ENCODE results near the gene GDPD5. TPM values are rescaled to one million over a fixed set of nuclear protein-coding genes. Genes with fewer than 3 reads are reported as not detected.
"Not testable (repeated sequence)": the region's sequence is repeated elsewhere in the genome, so short reads cannot be mapped to it uniquely, and the experiment has no call there.

Gene GDPD5
- total RNA-seq, 1 experiment from 2014 or later, result 12.2 TPM

GRCh38 chr11:75420224-75421034 lies 105.3 kb downstream of the GDPD5 start (continued):
- TF ChIP-seq, protein P1, sequence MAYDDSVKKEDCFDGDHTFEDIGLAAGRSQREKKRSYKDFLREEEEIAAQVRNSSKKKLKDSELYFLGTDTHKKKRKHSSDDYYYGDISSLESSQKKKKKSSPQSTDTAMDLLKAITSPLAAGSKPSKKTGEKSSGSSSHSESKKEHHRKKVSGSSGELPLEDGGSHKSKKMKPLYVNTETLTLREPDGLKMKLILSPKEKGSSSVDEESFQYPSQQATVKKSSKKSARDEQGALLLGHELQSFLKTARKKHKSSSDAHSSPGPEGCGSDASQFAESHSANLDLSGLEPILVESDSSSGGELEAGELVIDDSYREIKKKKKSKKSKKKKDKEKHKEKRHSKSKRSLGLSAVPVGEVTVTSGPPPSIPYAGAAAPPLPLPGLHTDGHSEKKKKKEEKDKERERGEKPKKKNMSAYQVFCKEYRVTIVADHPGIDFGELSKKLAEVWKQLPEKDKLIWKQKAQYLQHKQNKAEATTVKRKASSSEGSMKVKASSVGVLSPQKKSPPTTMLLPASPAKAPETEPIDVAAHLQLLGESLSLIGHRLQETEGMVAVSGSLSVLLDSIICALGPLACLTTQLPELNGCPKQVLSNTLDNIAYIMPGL (CRISPR knock-in tag; IDR thresholded peaks at IDR 0.05), result no peak
- TF ChIP-seq EMX1 (CRISPR knock-in tag; IDR thresholded peaks at IDR 0.05) (no peak), TP53 (CRISPR knock-in tag; IDR thresholded peaks at IDR 0.05) (no peak), ZNF121 (CRISPR knock-in tag; IDR thresholded peaks at IDR 0.05) (no peak), ZNF138 (CRISPR knock-in tag; conservative IDR thresholded peaks at IDR 0.05) (no peak), FOXJ3 (CRISPR knock-in tag; IDR thresholded peaks at IDR 0.05; ENCODE audit: borderline replicate concordance) (no peak)

DNA sequence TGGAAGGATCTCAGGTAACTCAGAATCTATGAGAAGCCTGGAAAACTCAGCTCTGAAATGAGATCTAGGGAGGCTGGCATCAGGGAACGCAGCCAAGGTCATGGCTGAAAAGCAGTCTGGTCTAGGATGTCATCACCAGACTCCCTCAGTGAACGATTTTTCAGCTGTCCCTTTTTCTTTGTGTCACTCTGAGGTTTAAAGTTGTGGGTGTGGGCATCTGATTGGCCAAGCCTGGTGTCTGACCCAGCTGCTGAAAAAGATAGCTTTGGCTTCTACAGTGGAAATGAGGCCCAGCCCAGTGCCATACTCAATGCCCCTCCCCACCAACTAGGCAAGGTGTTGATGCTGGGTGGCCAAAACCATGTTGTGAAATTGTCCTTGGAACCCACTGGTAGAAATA lies 111.9 kb downstream of the GDPD5 start:
- Mint-ChIP-seq H3K27ac (peak overlapping the region; percentile 16; the same call in 1 of the 2 replicates), H3K4me1 (no peaks in the 10 kb centered on the region), H3K9me3 (no peaks in the 10 kb centered on the region), H3K36me3 (peaks cover 45% of the 10 kb centered on the region), H3K27me3 (ENCODE audit: low read depth) (no peaks in the 10 kb centered on the region), H3K4me3 (no peak overlapping the region)
- ChIA-PET POLR2A (interaction anchor here (1.4 kb wide), 1 partner anchor 13 kb away, joined by 3 read pairs; no protein-coding TSS in a partner anchor), CTCF (interaction anchor here (3.0 kb wide), 1 partner anchor 12 kb away, joined by 12 read pairs; no protein-coding TSS in a partner anchor)
- DNase-seq (ENCODE audit: low spot score) (no peak), ATAC-seq (no peak)
- TF ChIP-seq, protein P2, sequence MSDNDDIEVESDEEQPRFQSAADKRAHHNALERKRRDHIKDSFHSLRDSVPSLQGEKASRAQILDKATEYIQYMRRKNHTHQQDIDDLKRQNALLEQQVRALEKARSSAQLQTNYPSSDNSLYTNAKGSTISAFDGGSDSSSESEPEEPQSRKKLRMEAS (CRISPR knock-in tag; IDR thresholded peaks at IDR 0.05), result no peak
- TF ChIP-seq E2F5 (CRISPR knock-in tag; IDR thresholded peaks at IDR 0.05) (no peak), ZBTB21 (CRISPR knock-in tag; IDR thresholded peaks at IDR 0.05; ENCODE audit: borderline replicate concordance) (no peak), CREM (CRISPR knock-in tag; IDR thresholded peaks at IDR 0.05) (no peak), GTF2I (CRISPR knock-in tag; conservative IDR thresholded peaks at IDR 0.05) (no peak), CREB1 (CRISPR knock-in tag; IDR thresholded peaks at IDR 0.05) (no peak), HMGA2 (CRISPR knock-in tag; IDR thresholded peaks at IDR 0.05) (no peak), RELA (CRISPR knock-in tag; IDR thresholded peaks at IDR 0.05; ENCODE audit: borderline replicate concordance) (no peak), RORB (CRISPR knock-in tag; IDR thresholded peaks at IDR 0.05) (no peak), ATF1 (CRISPR knock-in tag; IDR thresholded peaks at IDR 0.05) (no peak)
- TF ChIP-seq, protein P3, sequence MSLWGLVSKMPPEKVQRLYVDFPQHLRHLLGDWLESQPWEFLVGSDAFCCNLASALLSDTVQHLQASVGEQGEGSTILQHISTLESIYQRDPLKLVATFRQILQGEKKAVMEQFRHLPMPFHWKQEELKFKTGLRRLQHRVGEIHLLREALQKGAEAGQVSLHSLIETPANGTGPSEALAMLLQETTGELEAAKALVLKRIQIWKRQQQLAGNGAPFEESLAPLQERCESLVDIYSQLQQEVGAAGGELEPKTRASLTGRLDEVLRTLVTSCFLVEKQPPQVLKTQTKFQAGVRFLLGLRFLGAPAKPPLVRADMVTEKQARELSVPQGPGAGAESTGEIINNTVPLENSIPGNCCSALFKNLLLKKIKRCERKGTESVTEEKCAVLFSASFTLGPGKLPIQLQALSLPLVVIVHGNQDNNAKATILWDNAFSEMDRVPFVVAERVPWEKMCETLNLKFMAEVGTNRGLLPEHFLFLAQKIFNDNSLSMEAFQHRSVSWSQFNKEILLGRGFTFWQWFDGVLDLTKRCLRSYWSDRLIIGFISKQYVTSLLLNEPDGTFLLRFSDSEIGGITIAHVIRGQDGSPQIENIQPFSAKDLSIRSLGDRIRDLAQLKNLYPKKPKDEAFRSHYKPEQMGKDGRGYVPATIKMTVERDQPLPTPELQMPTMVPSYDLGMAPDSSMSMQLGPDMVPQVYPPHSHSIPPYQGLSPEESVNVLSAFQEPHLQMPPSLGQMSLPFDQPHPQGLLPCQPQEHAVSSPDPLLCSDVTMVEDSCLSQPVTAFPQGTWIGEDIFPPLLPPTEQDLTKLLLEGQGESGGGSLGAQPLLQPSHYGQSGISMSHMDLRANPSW (CRISPR knock-in tag; conservative IDR thresholded peaks at IDR 0.05; ENCODE audit: low read depth), result no peak

- H3K27me3 Mint-ChIP-seq (ENCODE audit: low read depth); DNase-seq (ENCODE audit: low spot score); POLR2A ChIA-PET; ATAC-seq; H3K4me1 Mint-ChIP-seq; H3K9me3 Mint-ChIP-seq; H3K4me3 Mint-ChIP-seq: not testable (repeated sequence)
- Mint-ChIP-seq H3K27ac (0 out of 2 replicates have a peak overlapping the region, but pooled peaks have one; percentile 16), H3K36me3 (peaks cover 51% of the 10 kb centered on the region)
- CTCF ChIA-PET, result interaction anchor here (3.0 kb wide), 1 partner anchor 12 kb away, joined by 12 read pairs; no protein-coding TSS in a partner anchor
Observed at GRCh38 chr11:75413146-75413545, 112.6 kb downstream of the GDPD5 start.
